Aorta (tissue), 5 donors: ENCODE results near the gene FRA10AC1. TPM values are rescaled to one million over a fixed set of nuclear protein-coding genes. Genes with fewer than 3 reads are reported as not detected.

Experiments used
- ATAC-seq: fragments of 200-7000 bp; cut with Tn5 transposase; one replicate; pipeline ENCODE4 v1.9.1; 2022; ENCODE audit warnings: moderate library complexity; ENCODE audit not compliant: low FRiP score
- DNase-seq, 2 donors: peaks; one replicate each; pipeline ENCODE4 v3.0.0-alpha.2; 2020
- H3K27ac ChIP-seq, 2 donors: one replicate each; pipeline ENCODE4 v1.5.1; 2013; ENCODE audit warnings: low read length in 2 of 2, mild to moderate bottlenecking in 2 of 2, moderate library complexity in 2 of 2, control low read depth in 1 of 2, inconsistent platforms in 1 of 2, low read depth in 1 of 2
- H3K27me3 ChIP-seq, 2 donors: one replicate each; pipeline ENCODE4 v1.6.1; 2013; ENCODE audit warnings: control low read depth in 1 of 2, low read length in 1 of 2, mild to moderate bottlenecking in 1 of 2, moderate library complexity in 1 of 2; ENCODE audit not compliant: insufficient read depth in 2 of 2, control insufficient read depth in 1 of 2
- H3K36me3 ChIP-seq, 2 donors: one replicate each; pipeline ENCODE4 v1.6.1; 2013; ENCODE audit warnings: control low read depth in 1 of 2, low read length in 1 of 2, mild to moderate bottlenecking in 1 of 2; ENCODE audit not compliant: insufficient read depth in 2 of 2, control insufficient read depth in 1 of 2
- H3K4me1 ChIP-seq, 2 donors: one replicate each; pipeline ENCODE4 v1.6.1; 2013; ENCODE audit warnings: low read length in 2 of 2, control low read depth in 1 of 2, mild to moderate bottlenecking in 1 of 2, moderate library complexity in 1 of 2; ENCODE audit not compliant: insufficient read depth in 2 of 2, control insufficient read depth in 1 of 2
- H3K4me3 ChIP-seq, 2 donors: one replicate each; pipeline ENCODE4 v1.5.1; 2013; ENCODE audit warnings: low read length in 2 of 2, control low read depth in 1 of 2, mild to moderate bottlenecking in 1 of 2
- H3K9me3 ChIP-seq: one replicate; pipeline ENCODE4 v1.6.1; 2013; ENCODE audit warnings: mild to moderate bottlenecking, low read length; ENCODE audit not compliant: control insufficient read depth
- WGBS, 2 donors: extraction: QIAGEN DNeasy Blood & Tissue Kit; methylation state at CpG; one replicate each; pipeline ENCODE4 v1.1.7; 2013; 5-methylcytosine and 5-hydroxymethylcytosine counted together
- intact Hi-C, 2 donors: fragments of 100-400 bp; cut with DNase I; formaldehyde crosslinking; loops; one replicate each; pipeline versions ENCODE4 v1.14.2 to v1.15.0; 2022
- long read RNA-seq, 2 donors: library from polyadenylated mRNA; unstranded; transcript quantifications; one replicate each; pipeline ENCODE4 v2.0.0, GENCODE V29; 2020 to 2021
- polyA plus RNA-seq, 2 donors: library from polyadenylated mRNA; stranded (reverse); fragments of 200-250 nt; gene quantifications; one replicate each; pipeline ENCODE4 v1.2.3, GENCODE V29; 2013
- total RNA-seq, 2 donors: library from RNA; stranded (reverse); fragmentation: NEBNext Ultra II Directional; extraction: Animal tissue kit (Norgen Biotek cat#: 25700); gene quantifications; one replicate each; pipeline ENCODE4 v1.2.1, GENCODE V29; 2021
- donor health status: healthy with polysubstance abuse.
- donor health status: Bipolar disorder and iron deficiency.
- donor health status: DM: no; HTN: no; CAD: no.
- donor health status: DM: no; HTN: no; CAD: no.
- donor health status: DM: yes; HTN: yes; CAD: no.

The FRA10AC1 gene
- 10 to 100 TPM; 24.8 to 32.5 TPM for total RNA-seq
- polyA plus RNA-seq, result 10 to 100 TPM; 15.0 to 16.0 TPM
- long read RNA-seq, donor 1, partial matches to known transcripts, result 7 of 14 reads
- long read RNA-seq, donor 1, other reads (novel, unspliced or antisense), result 6 of 14 reads
- long read RNA-seq, donor 2, transcript FRA10AC1-201 (14 exons, 3,089 nt), result major isoform, 20 of 36 reads
- long read RNA-seq, donor 2, partial matches to known transcripts, result 8 of 36 reads
- long read RNA-seq, donor 2, other reads (novel, unspliced or antisense), result 8 of 36 reads

- intact Hi-C loops, result loop anchor here (1.0 to 5.0 kb wide), 4 partner anchors 50 to 114 kb away; partner anchors contain the start of gene LGI1 (in 1 of the 2)
- peak within 1 kb of the TSS; percentile 50 to 94 for H3K4me3 ChIP-seq
- WGBS, 2 donors, result 0 to 1% methylated on average over 45 to 52 of the region's 52 CpGs
- H3K4me1 ChIP-seq, result peaks cover 0 to 2% of the 10 kb centered on the region in 2 donors
- H3K36me3 ChIP-seq, result no peaks in the 10 kb centered on the region
- no peaks in the 10 kb centered on the region for H3K27me3 ChIP-seq
- peak within 1 kb of the TSS; percentile 37 to 84 for H3K27ac ChIP-seq
- H3K9me3 ChIP-seq, result no peaks in the 10 kb centered on the region
- DNase-seq (peak; percentile 94 to 97), ATAC-seq (peak; percentile 99)
Observed at GRCh38 chr10:93702210-93703001, at the start of gene FRA10AC1. FRA10AC1 (minus strand) TSS chr10:93702592; CDS start chr10:93700106, 2,486 bp downstream.

- ATAC-seq (no peak), DNase-seq (no peak)
- intact Hi-C loops, result loop anchor here in 1 of 2 donors (5.0 kb wide), 1 partner anchor 50 kb away; the partner anchor contains the start of gene FRA10AC1
- Histone ChIP-seq H3K27ac (no peak overlapping the region), H3K4me1 (peaks cover 0 to 2% of the 10 kb centered on the region in 2 donors), H3K27me3 (no peaks in the 10 kb centered on the region), H3K36me3 (no peaks in the 10 kb centered on the region), H3K4me3 (no peak overlapping the region), H3K9me3 (no peaks in the 10 kb centered on the region)
- 10 to 14% methylated on average over 5 of the region's 5 CpGs for WGBS, 2 donors
Observed at GRCh38 chr10:93751832-93752231, 49.4 kb upstream of the FRA10AC1 start.

GRCh38 chr10:93751124-93751523, 48.7 kb upstream of the FRA10AC1 start:
- ATAC-seq, result no peak

GRCh38 chr10:93749218-93749799, 46.9 kb upstream of the FRA10AC1 start:
- no peaks in the 10 kb centered on the region for H3K27me3 ChIP-seq
- no peak overlapping the region for H3K27ac ChIP-seq
- no peaks in the 10 kb centered on the region for H3K9me3 ChIP-seq
- H3K4me1 ChIP-seq, result peaks cover 0 to 4% of the 10 kb centered on the region in 2 donors
- no peak for DNase-seq
- no peaks in the 10 kb centered on the region for H3K36me3 ChIP-seq
- intact Hi-C loops, result no loop called here
- ATAC-seq, result peak; percentile 63
- no peak overlapping the region for H3K4me3 ChIP-seq
- 69 to 77% methylated on average over 5 of the region's 5 CpGs for WGBS, 2 donors

More at GRCh38 chr10:93751124-93751523, 48.7 kb upstream of the FRA10AC1 start:
- intact Hi-C loops, result loop anchor here in 1 of 2 donors (5.0 kb wide), 1 partner anchor 49 kb away; the partner anchor contains the start of gene FRA10AC1
- H3K4me3 ChIP-seq, result no peak overlapping the region
- H3K4me1 ChIP-seq, result peaks cover 0 to 4% of the 10 kb centered on the region in 2 donors
- WGBS, 2 donors, result 62 to 64% methylated on average over 7 of the region's 7 CpGs
- no peaks in the 10 kb centered on the region for H3K9me3 ChIP-seq
- no peak for DNase-seq
- no peaks in the 10 kb centered on the region for H3K27me3 ChIP-seq
- H3K36me3 ChIP-seq, result no peaks in the 10 kb centered on the region
- no peak overlapping the region for H3K27ac ChIP-seq

- intact Hi-C loops, result no loop called here
- Histone ChIP-seq H3K36me3 (no peaks in the 10 kb centered on the region), H3K4me1 (peaks cover 0 to 4% of the 10 kb centered on the region in 2 donors), H3K27ac (peak overlapping the region in 1 of 2 donors; percentile 68), H3K4me3 (no peak overlapping the region), H3K9me3 (no peaks in the 10 kb centered on the region), H3K27me3 (no peaks in the 10 kb centered on the region)
- ATAC-seq (peak; percentile 69), DNase-seq (peak in 1 of 2 donors; percentile 61)
- WGBS, 2 donors, result 15 to 18% methylated on average over 4 of the region's 4 CpGs
Observed at GRCh38 chr10:93746844-93747284, 44.5 kb upstream of the FRA10AC1 start.

- peaks cover 0 to 4% of the 10 kb centered on the region in 2 donors for H3K4me1 ChIP-seq
- DNase-seq (peak in 1 of 2 donors; percentile 49), ATAC-seq (no peak)
- H3K27ac ChIP-seq, result no peak overlapping the region
- 55 to 59% methylated on average over 9 of the region's 9 CpGs for WGBS, 2 donors
- H3K27me3 ChIP-seq, result no peaks in the 10 kb centered on the region
- H3K4me3 ChIP-seq, result no peak overlapping the region
- intact Hi-C loops, result no loop called here
- no peaks in the 10 kb centered on the region for H3K36me3 ChIP-seq
- H3K9me3 ChIP-seq, result no peaks in the 10 kb centered on the region
Observed at GRCh38 chr10:93745408-93746065, 43.1 kb upstream of the FRA10AC1 start.

GRCh38 chr10:93742633-93743349, 40.4 kb upstream of the FRA10AC1 start:
- DNase-seq, result no peak
- 71 to 79% methylated on average over 8 of the region's 8 CpGs for WGBS, 2 donors
- no peak for ATAC-seq
- Histone ChIP-seq H3K27ac (no peak overlapping the region), H3K27me3 (no peaks in the 10 kb centered on the region), H3K9me3 (no peaks in the 10 kb centered on the region), H3K36me3 (no peaks in the 10 kb centered on the region), H3K4me1 (peaks cover 0 to 4% of the 10 kb centered on the region in 2 donors), H3K4me3 (no peak overlapping the region)
- intact Hi-C loops, result no loop called here

- Histone ChIP-seq H3K36me3 (no peaks in the 10 kb centered on the region), H3K9me3 (no peaks in the 10 kb centered on the region), H3K4me3 (no peak overlapping the region), H3K27ac (no peak overlapping the region), H3K27me3 (no peaks in the 10 kb centered on the region), H3K4me1 (no peaks in the 10 kb centered on the region)
- ATAC-seq (no peak), DNase-seq (no peak)
- 84 to 85% methylated on average over 3 of the region's 3 CpGs for WGBS, 2 donors
- intact Hi-C loops, result no loop called here
Observed at GRCh38 chr10:93741367-93741766, 39.0 kb upstream of the FRA10AC1 start.
